NOMO-1 treated with DMSO at 0.1 percent for 48 hours (cell line): ENCODE data around the gene RALGAPA1.

Experiments used
- DNase-seq: peaks from one replicate; lab custom pipeline; 2025; ENCODE audit not compliant: unreplicated experiment; lab: John Stamatoyannopoulos, UW

RALGAPA1 gene

GRCh38 chr14:35499180-35499579 is 309.9 kb downstream of the RALGAPA1 start:
- DNase-seq = no peak

DNA sequence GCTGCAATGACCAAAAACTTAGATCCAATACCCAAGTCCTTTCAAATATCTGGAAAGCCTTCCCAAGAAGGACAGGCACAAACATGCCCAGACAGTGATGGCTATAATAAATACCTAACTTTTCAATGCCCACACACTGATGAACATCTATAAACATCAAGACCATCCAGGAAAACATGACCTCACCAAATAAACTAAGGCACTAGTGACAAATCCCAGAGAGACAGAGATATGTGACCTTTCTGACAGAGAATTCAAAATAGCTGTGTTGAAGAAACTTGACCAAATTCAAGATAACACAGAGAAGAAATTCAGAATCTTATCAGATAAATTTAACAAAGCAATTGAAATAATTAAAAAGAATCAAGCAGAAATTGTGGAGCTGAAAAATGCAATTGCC is 313.8 kb downstream of the RALGAPA1 start:
- no peak for DNase-seq

DNA sequence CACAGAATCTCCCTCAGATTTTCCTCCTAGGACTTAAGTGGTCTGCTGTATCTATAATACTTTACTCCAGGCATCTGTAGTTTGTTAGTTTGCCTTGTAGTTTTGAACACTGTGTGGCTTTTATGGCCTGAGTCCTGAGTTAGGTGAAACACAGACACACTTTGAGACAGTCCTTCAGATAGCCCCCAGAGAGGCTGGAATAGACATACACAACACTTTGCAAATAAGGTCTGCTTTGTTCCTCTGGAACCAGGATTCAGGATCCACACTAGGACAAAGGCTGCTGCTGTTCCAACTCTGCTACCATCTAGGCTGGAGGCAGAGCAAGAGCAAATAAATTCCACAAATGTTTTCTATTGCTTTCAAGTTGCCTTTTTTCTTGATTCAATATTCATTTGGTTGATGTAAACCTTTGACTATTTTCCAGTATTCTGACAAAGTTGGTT is 316.5 kb downstream of the RALGAPA1 start:
- DNase-seq = no peak
